Astrocyte (in vitro differentiated cells and primary cell): ENCODE measurements around the gene CCDC40. TPM values are rescaled to one million over a fixed set of nuclear protein-coding genes. Genes with fewer than 3 reads are reported as not detected.

ENCODE experiments used
- DNase-seq: peaks from one replicate; pipeline ENCODE4 v3.0.0-alpha.2; 2010; ENCODE audit warnings: low read depth
- FAIRE-seq: peaks from 2 replicates; lab custom pipeline; 2011; peaks lifted over from hg19 to GRCh38; lab: Jason Lieb, UNC
- H2AFZ ChIP-seq: 2 replicates; pipeline ENCODE4 v1.6.0; 2012; ENCODE audit warnings: low read depth, low read length, inconsistent platforms
- H3K27ac ChIP-seq: 2 replicates; pipeline ENCODE4 v1.5.1; 2011; ENCODE audit warnings: low read depth, low read length, inconsistent platforms
- H3K27me3 ChIP-seq: 2 replicates; pipeline ENCODE4 v1.6.0; 2011; ENCODE audit warnings: low read length, inconsistent platforms; ENCODE audit not compliant: insufficient read depth
- H3K36me3 ChIP-seq: 2 replicates; pipeline ENCODE4 v1.5.1; 2011; ENCODE audit warnings: low read length, inconsistent platforms; ENCODE audit not compliant: insufficient read depth
- H3K4me1 ChIP-seq: 2 replicates; pipeline ENCODE4 v1.5.1; 2011; ENCODE audit warnings: low read length, inconsistent platforms; ENCODE audit not compliant: insufficient read depth
- H3K4me2 ChIP-seq: 2 replicates; pipeline ENCODE4 v1.6.0; 2012; ENCODE audit warnings: low read length, inconsistent platforms
- H3K4me3 ChIP-seq: 2 replicates; pipeline ENCODE4 v1.5.1; 2011; ENCODE audit warnings: low read depth, mild to moderate bottlenecking, low read length, inconsistent platforms; ENCODE audit not compliant: insufficient read depth
- H3K79me2 ChIP-seq: 2 replicates; pipeline ENCODE4 v1.6.0; 2012; ENCODE audit warnings: mild to moderate bottlenecking, low read length, inconsistent platforms; ENCODE audit not compliant: insufficient read depth
- H3K9ac ChIP-seq: 2 replicates; pipeline ENCODE4 v1.6.0; 2012; ENCODE audit warnings: mild to moderate bottlenecking, low read length, inconsistent platforms
- H3K9me3 ChIP-seq: 2 replicates; pipeline ENCODE4 v1.5.1; 2012; ENCODE audit warnings: low read depth, mild to moderate bottlenecking, low read length, inconsistent platforms; ENCODE audit not compliant: insufficient read depth
- H4K20me1 ChIP-seq: 2 replicates; pipeline ENCODE4 v1.6.0; 2012; ENCODE audit warnings: low read length, inconsistent platforms; ENCODE audit not compliant: insufficient read depth
- H3K27ac Mint-ChIP-seq: one replicate; pipeline ENCODE4 v1.8.0; 2021; ENCODE audit warnings: mild to moderate bottlenecking, mixed read lengths; ENCODE audit not compliant: unreplicated experiment
- H3K27me3 Mint-ChIP-seq: one replicate; pipeline ENCODE4 v1.8.0; 2021; ENCODE audit warnings: low read depth, mixed read lengths; ENCODE audit not compliant: unreplicated experiment
- H3K36me3 Mint-ChIP-seq: one replicate; pipeline ENCODE4 v1.8.0; 2021; ENCODE audit warnings: low read depth, mixed read lengths; ENCODE audit not compliant: unreplicated experiment
- H3K4me1 Mint-ChIP-seq: one replicate; pipeline ENCODE4 v1.8.0; 2021; ENCODE audit warnings: low read depth, mixed read lengths; ENCODE audit not compliant: unreplicated experiment
- H3K4me3 Mint-ChIP-seq: one replicate; pipeline ENCODE4 v1.8.0; 2021; ENCODE audit warnings: mild to moderate bottlenecking, moderate library complexity, mixed read lengths; ENCODE audit not compliant: unreplicated experiment
- H3K9me3 Mint-ChIP-seq: one replicate; pipeline ENCODE4 v1.8.0; 2021; ENCODE audit warnings: mild to moderate bottlenecking, mixed read lengths; ENCODE audit not compliant: unreplicated experiment
- EZH2 ChIP-seq: IDR thresholded peaks from 2 replicates; pipeline ENCODE4 v1.6.1; 2012; ENCODE audit warnings: mild to moderate bottlenecking, low read length, inconsistent platforms; ENCODE audit not compliant: insufficient read depth
- total RNA-seq: library from RNA; stranded (reverse); gene quantifications from 2 replicates; pipeline ENCODE4 v1.2.1, GENCODE V29; 2021
- TF ChIP-seq, protein P1 (sequence below): IDR thresholded peaks from 2 replicates; pipeline ENCODE4 v1.5.1; 2011; ENCODE audit warnings: low read depth, mild to moderate bottlenecking, inconsistent platforms, low read length, moderate library complexity; ENCODE audit not compliant: insufficient read depth

CCDC40 gene
- total RNA-seq, 1 donor from 2014 or later = 7.0 TPM

DNA sequence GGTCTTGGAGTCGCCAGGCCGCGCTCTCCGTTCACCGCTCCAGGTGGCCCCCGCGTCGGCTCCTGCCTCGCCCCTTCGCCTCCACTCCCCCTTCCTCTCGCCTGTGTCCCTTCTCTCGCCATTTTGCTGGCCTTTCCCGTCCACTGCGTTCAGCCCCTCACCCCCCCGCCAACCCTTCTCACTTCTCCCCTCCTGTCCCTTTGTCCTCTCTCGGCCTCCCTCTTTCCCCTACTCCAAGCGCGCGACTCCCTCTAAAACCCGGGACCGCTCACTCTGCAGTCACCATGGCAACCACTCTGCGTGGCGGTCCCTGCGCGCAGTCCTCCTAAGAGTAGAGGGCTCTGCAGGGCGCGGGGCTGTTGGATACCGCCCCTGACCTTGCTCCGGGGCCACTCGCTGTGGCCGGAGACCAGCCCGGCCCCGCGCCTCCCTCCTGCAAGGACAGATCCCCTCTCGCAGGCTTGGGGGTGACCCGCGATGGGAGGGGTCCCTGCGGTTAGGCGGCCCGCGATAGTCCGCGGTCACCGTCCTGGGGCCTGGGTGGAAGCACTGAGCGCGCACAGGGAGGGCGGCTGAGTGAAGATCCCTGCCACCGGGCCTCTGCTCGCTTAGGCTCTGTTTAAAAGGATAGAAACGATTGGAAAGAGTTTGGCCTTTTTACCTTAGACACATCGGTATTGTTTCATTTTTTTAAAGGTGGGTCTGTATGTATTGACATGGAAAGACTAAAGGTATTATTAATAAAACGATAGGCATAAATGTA lies 454 bp downstream of the CCDC40 start:
- Histone ChIP-seq H3K36me3 (no peaks in the 10 kb centered on the region), H2AFZ (peak overlapping the region; percentile 91), H3K4me2 (peak overlapping the region; percentile 99), H3K4me3 (peak overlapping the region; percentile 87), H3K4me1 (peaks cover 10% of the 10 kb centered on the region), H3K9ac (peak overlapping the region; percentile 93), H3K9me3 (no peaks in the 10 kb centered on the region), H4K20me1 (peaks cover 29% of the 10 kb centered on the region), H3K79me2 (peaks cover 32% of the 10 kb centered on the region), H3K27me3 (no peaks in the 10 kb centered on the region), H3K27ac (peak overlapping the region; percentile 91)
- DNase-seq (peak; percentile 31), FAIRE-seq (no peak)
- Mint-ChIP-seq H3K4me1 (peaks cover 8% of the 10 kb centered on the region), H3K27me3 (no peaks in the 10 kb centered on the region), H3K27ac (peak overlapping the region; percentile 96), H3K36me3 (peaks cover 9% of the 10 kb centered on the region), H3K4me3 (peak overlapping the region; percentile 84), H3K9me3 (no peaks in the 10 kb centered on the region)
- no peak for TF ChIP-seq EZH2
- TF ChIP-seq, protein P1, sequence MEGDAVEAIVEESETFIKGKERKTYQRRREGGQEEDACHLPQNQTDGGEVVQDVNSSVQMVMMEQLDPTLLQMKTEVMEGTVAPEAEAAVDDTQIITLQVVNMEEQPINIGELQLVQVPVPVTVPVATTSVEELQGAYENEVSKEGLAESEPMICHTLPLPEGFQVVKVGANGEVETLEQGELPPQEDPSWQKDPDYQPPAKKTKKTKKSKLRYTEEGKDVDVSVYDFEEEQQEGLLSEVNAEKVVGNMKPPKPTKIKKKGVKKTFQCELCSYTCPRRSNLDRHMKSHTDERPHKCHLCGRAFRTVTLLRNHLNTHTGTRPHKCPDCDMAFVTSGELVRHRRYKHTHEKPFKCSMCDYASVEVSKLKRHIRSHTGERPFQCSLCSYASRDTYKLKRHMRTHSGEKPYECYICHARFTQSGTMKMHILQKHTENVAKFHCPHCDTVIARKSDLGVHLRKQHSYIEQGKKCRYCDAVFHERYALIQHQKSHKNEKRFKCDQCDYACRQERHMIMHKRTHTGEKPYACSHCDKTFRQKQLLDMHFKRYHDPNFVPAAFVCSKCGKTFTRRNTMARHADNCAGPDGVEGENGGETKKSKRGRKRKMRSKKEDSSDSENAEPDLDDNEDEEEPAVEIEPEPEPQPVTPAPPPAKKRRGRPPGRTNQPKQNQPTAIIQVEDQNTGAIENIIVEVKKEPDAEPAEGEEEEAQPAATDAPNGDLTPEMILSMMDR = no peak

GRCh38 chr17:80043963-80044362 lies 7.5 kb downstream of the CCDC40 start:
- H3K27ac ChIP-seq = no peak overlapping the region

More at GRCh38 chr17:80043963-80044362, 7.5 kb downstream of the CCDC40 start:
- H3K36me3 ChIP-seq = no peaks in the 10 kb centered on the region
- no peak overlapping the region for H3K9ac ChIP-seq
- no peak for FAIRE-seq
- no peaks in the 10 kb centered on the region for H3K9me3 ChIP-seq
- Mint-ChIP-seq H3K4me3 (no peak overlapping the region), H3K9me3 (peaks cover 5% of the 10 kb centered on the region), H3K27ac (no peak overlapping the region), H3K4me1 (no peaks in the 10 kb centered on the region), H3K27me3 (no peaks in the 10 kb centered on the region), H3K36me3 (peaks cover 27% of the 10 kb centered on the region)
- DNase-seq = no peak
- H3K4me2 ChIP-seq = no peak overlapping the region
- H3K79me2 ChIP-seq = no peaks in the 10 kb centered on the region
- H3K4me1 ChIP-seq = no peaks in the 10 kb centered on the region
- H4K20me1 ChIP-seq = no peaks in the 10 kb centered on the region
- no peak overlapping the region for H3K4me3 ChIP-seq
- TF ChIP-seq, protein P1 = no peak
- TF ChIP-seq EZH2 = no peak
- no peaks in the 10 kb centered on the region for H3K27me3 ChIP-seq
- no peak overlapping the region for H2AFZ ChIP-seq
